Activated naive CD8-positive, alpha-beta T cell treated with anti-CD3 and anti-CD28 coated beads for 36 hours (primary cell): ENCODE results near the gene SYNPR. TPM values are rescaled to one million over a fixed set of nuclear protein-coding genes. Genes with fewer than 3 reads are reported as not detected.
A peak's percentile ranks its signal among the peaks of the same experiment; 100 is the strongest.
"Not testable (repeated sequence)": the region's sequence is repeated elsewhere in the genome, so short reads cannot be mapped to it uniquely, and the experiment has no call there.

Experiments used
- DNase-seq: peaks from one replicate; pipeline ENCODE4 v3.0.0; 2021
- H3K27ac Mint-ChIP-seq: one replicate; pipeline ENCODE4 v1.8.0; 2022; ENCODE audit warnings: mild to moderate bottlenecking, moderate library complexity, mixed read lengths
- H3K27me3 Mint-ChIP-seq: one replicate; pipeline ENCODE4 v1.8.0; 2022; ENCODE audit warnings: mild to moderate bottlenecking, mixed read lengths
- H3K36me3 Mint-ChIP-seq: one replicate; pipeline ENCODE4 v1.8.0; 2021; ENCODE audit warnings: mild to moderate bottlenecking, mixed read lengths
- H3K4me1 Mint-ChIP-seq: one replicate; pipeline ENCODE4 v1.8.0; 2021; ENCODE audit warnings: mixed read lengths
- H3K4me3 Mint-ChIP-seq: one replicate; pipeline ENCODE4 v1.8.0; 2022; ENCODE audit warnings: mild to moderate bottlenecking, moderate library complexity, mixed read lengths
- H3K9me3 Mint-ChIP-seq: one replicate; pipeline ENCODE4 v1.8.0; 2022; ENCODE audit warnings: mixed read lengths
- total RNA-seq, 2 experiments: library from RNA; stranded (reverse); gene quantifications; one replicate each; pipeline ENCODE4 v1.2.3, GENCODE V29; 2021

Gene SYNPR
- not detected for total RNA-seq

- no peaks in the 10 kb centered on the region for H3K4me1 Mint-ChIP-seq
- H3K36me3 Mint-ChIP-seq, result no peaks in the 10 kb centered on the region
- peaks cover 38% of the 10 kb centered on the region for H3K27me3 Mint-ChIP-seq
- DNase-seq, result no peak
- H3K9me3 Mint-ChIP-seq, result no peaks in the 10 kb centered on the region
- no peak within 1 kb of the TSS for H3K27ac Mint-ChIP-seq
- no peak within 1 kb of the TSS for H3K4me3 Mint-ChIP-seq
Measured at GRCh38 chr3:63278171-63279004, at the start of gene SYNPR. SYNPR (plus strand) TSS chr3:63278308.

- peak; percentile 0 for DNase-seq
- Mint-ChIP-seq H3K4me1 (no peaks in the 10 kb centered on the region), H3K27ac (no peak overlapping the region), H3K27me3 (peaks cover 6% of the 10 kb centered on the region), H3K4me3 (no peak overlapping the region), H3K36me3 (no peaks in the 10 kb centered on the region), H3K9me3 (no peaks in the 10 kb centered on the region)
Measured at GRCh38 chr3:63228677-63229076, 49.4 kb upstream of the SYNPR start.

- Mint-ChIP-seq H3K4me1 (no peaks in the 10 kb centered on the region), H3K27me3 (peaks cover 3% of the 10 kb centered on the region), H3K9me3 (no peaks in the 10 kb centered on the region), H3K4me3 (no peak overlapping the region), H3K36me3 (no peaks in the 10 kb centered on the region), H3K27ac (no peak overlapping the region)
- no peak for DNase-seq
Measured at GRCh38 chr3:63230146-63230545, 48.0 kb upstream of the SYNPR start.

GRCh38 chr3:63231643-63232042, 46.5 kb upstream of the SYNPR start:
- no peaks in the 10 kb centered on the region for H3K27me3 Mint-ChIP-seq
- DNase-seq, result no peak
- no peak overlapping the region for H3K27ac Mint-ChIP-seq
- no peak overlapping the region for H3K4me3 Mint-ChIP-seq
- H3K36me3 Mint-ChIP-seq, result no peaks in the 10 kb centered on the region
- H3K9me3 Mint-ChIP-seq, result no peaks in the 10 kb centered on the region
- H3K4me1 Mint-ChIP-seq, result no peaks in the 10 kb centered on the region

- no peak overlapping the region for H3K4me3 Mint-ChIP-seq
- no peaks in the 10 kb centered on the region for H3K36me3 Mint-ChIP-seq
- H3K27ac Mint-ChIP-seq, result no peak overlapping the region
- H3K27me3 Mint-ChIP-seq, result no peaks in the 10 kb centered on the region
- no peaks in the 10 kb centered on the region for H3K4me1 Mint-ChIP-seq
- DNase-seq, result no peak
- H3K9me3 Mint-ChIP-seq, result no peaks in the 10 kb centered on the region
Measured at GRCh38 chr3:63232764-63233396, 45.2 kb upstream of the SYNPR start.

GRCh38 chr3:63240381-63240902, 37.7 kb upstream of the SYNPR start:
- Mint-ChIP-seq H3K36me3 (no peaks in the 10 kb centered on the region), H3K4me3 (no peak overlapping the region), H3K27me3 (no peaks in the 10 kb centered on the region), H3K27ac (no peak overlapping the region), H3K9me3 (no peaks in the 10 kb centered on the region), H3K4me1 (no peaks in the 10 kb centered on the region)
- DNase-seq, result no peak

GRCh38 chr3:63242124-63242523, 36.0 kb upstream of the SYNPR start:
- Mint-ChIP-seq H3K27me3 (no peaks in the 10 kb centered on the region), H3K9me3 (no peaks in the 10 kb centered on the region), H3K27ac (no peak overlapping the region), H3K36me3 (no peaks in the 10 kb centered on the region), H3K4me3 (no peak overlapping the region), H3K4me1 (no peaks in the 10 kb centered on the region)
- DNase-seq, result no peak

GRCh38 chr3:63244486-63244885, 33.6 kb upstream of the SYNPR start:
- DNase-seq, result no peak
- Mint-ChIP-seq H3K9me3 (no peaks in the 10 kb centered on the region), H3K27me3 (no peaks in the 10 kb centered on the region), H3K36me3 (no peaks in the 10 kb centered on the region), H3K27ac (no peak overlapping the region), H3K4me3 (no peak overlapping the region), H3K4me1 (no peaks in the 10 kb centered on the region)

GRCh38 chr3:63245726-63246241, 32.3 kb upstream of the SYNPR start:
- H3K4me3 Mint-ChIP-seq, result no peak overlapping the region
- no peaks in the 10 kb centered on the region for H3K4me1 Mint-ChIP-seq

GRCh38 chr3:63248015-63248414, 30.1 kb upstream of the SYNPR start:
- Mint-ChIP-seq H3K4me3 (no peak overlapping the region), H3K27me3 (no peaks in the 10 kb centered on the region), H3K36me3 (no peaks in the 10 kb centered on the region), H3K4me1 (no peaks in the 10 kb centered on the region), H3K27ac (no peak overlapping the region), H3K9me3 (no peaks in the 10 kb centered on the region)
- no peak for DNase-seq

More at GRCh38 chr3:63245726-63246241, 32.3 kb upstream of the SYNPR start:
- H3K9me3 Mint-ChIP-seq, result no peaks in the 10 kb centered on the region
- no peak overlapping the region for H3K27ac Mint-ChIP-seq
- DNase-seq, result no peak
- H3K36me3 Mint-ChIP-seq, result no peaks in the 10 kb centered on the region
- H3K27me3 Mint-ChIP-seq, result no peaks in the 10 kb centered on the region

- H3K36me3 Mint-ChIP-seq, result no peaks in the 10 kb centered on the region
- no peaks in the 10 kb centered on the region for H3K9me3 Mint-ChIP-seq
- no peak overlapping the region for H3K27ac Mint-ChIP-seq
- H3K27me3 Mint-ChIP-seq, result no peaks in the 10 kb centered on the region
- H3K4me3 Mint-ChIP-seq, result no peak overlapping the region
- DNase-seq, result no peak
- no peaks in the 10 kb centered on the region for H3K4me1 Mint-ChIP-seq
Measured at GRCh38 chr3:63251499-63251898, 26.6 kb upstream of the SYNPR start.

- H3K9me3 Mint-ChIP-seq, H3K36me3 Mint-ChIP-seq, H3K27ac Mint-ChIP-seq, H3K4me1 Mint-ChIP-seq, H3K4me3 Mint-ChIP-seq, H3K27me3 Mint-ChIP-seq, DNase-seq: not testable (repeated sequence)
Measured at GRCh38 chr3:63255819-63256218, 22.3 kb upstream of the SYNPR start.

GRCh38 chr3:63264716-63265115, 13.4 kb upstream of the SYNPR start:
- Mint-ChIP-seq H3K9me3 (peaks cover 5% of the 10 kb centered on the region), H3K36me3 (no peaks in the 10 kb centered on the region)
- no peak for DNase-seq

GRCh38 chr3:63274359-63274758, 3.7 kb upstream of the SYNPR start:
- Mint-ChIP-seq H3K27ac (no peak overlapping the region), H3K4me1 (no peaks in the 10 kb centered on the region), H3K36me3 (no peaks in the 10 kb centered on the region), H3K9me3 (no peaks in the 10 kb centered on the region), H3K4me3 (no peak overlapping the region), H3K27me3 (peaks cover 25% of the 10 kb centered on the region)
- no peak for DNase-seq

More at GRCh38 chr3:63264716-63265115, 13.4 kb upstream of the SYNPR start:
- Mint-ChIP-seq H3K27me3 (no peaks in the 10 kb centered on the region), H3K27ac (no peak overlapping the region), H3K4me1 (no peaks in the 10 kb centered on the region), H3K4me3 (no peak overlapping the region)

- H3K27ac Mint-ChIP-seq, result no peak overlapping the region
- H3K27me3 Mint-ChIP-seq, result peaks cover 38% of the 10 kb centered on the region
- H3K36me3 Mint-ChIP-seq, result no peaks in the 10 kb centered on the region
- no peaks in the 10 kb centered on the region for H3K4me1 Mint-ChIP-seq
- no peak for DNase-seq
- no peak overlapping the region for H3K4me3 Mint-ChIP-seq
- no peaks in the 10 kb centered on the region for H3K9me3 Mint-ChIP-seq
Measured at GRCh38 chr3:63279005-63279841, 1.1 kb downstream of the SYNPR start.
